Stromal cell of bone marrow (primary cell): ENCODE measurements around the gene CREBBP.

ENCODE experiments used
- DNase-seq: peaks from one replicate; pipeline ENCODE4 v3.0.0-alpha.2; 2012; ENCODE audit warnings: low read depth

The CREBBP gene

DNA sequence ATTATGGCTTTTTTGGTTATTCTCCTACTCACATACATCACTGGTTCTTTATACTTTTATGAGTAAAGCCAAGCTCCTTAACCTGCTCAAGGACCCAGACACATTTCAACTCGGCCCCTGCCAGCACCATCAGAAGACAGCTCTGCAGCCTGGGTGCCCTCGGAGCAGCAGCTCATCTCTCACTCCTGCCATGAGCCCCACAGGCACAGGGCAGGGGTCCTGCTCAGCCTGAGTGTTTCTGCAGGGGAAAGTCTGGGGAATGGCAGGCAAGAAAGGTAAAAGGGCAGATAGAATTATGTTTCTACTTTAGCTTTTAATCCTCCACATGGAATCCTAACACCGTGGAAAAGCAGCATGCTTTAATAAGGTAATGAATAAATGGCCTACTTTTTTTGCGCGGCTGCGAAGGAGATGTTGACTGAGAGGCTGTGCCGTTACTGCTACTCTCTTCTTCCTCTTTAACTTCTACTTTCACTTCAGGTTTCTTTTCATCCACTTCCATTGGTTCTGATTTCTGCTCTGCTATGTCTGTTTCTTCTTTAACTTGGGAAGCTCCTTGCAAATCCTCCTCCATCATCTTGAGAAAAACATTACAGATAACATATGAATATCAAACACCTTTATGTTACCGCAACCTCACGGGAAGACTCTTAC is 113.1 kb downstream of the CREBBP start:
- DNase-seq, result no peak

GRCh38 chr16:3766177-3766576 is 114.3 kb downstream of the CREBBP start:
- DNase-seq, result no peak

GRCh38 chr16:3764409-3764808 is 116.1 kb downstream of the CREBBP start:
- DNase-seq, result no peak

GRCh38 chr16:3762107-3762750 is 118.3 kb downstream of the CREBBP start:
- no peak for DNase-seq

DNA sequence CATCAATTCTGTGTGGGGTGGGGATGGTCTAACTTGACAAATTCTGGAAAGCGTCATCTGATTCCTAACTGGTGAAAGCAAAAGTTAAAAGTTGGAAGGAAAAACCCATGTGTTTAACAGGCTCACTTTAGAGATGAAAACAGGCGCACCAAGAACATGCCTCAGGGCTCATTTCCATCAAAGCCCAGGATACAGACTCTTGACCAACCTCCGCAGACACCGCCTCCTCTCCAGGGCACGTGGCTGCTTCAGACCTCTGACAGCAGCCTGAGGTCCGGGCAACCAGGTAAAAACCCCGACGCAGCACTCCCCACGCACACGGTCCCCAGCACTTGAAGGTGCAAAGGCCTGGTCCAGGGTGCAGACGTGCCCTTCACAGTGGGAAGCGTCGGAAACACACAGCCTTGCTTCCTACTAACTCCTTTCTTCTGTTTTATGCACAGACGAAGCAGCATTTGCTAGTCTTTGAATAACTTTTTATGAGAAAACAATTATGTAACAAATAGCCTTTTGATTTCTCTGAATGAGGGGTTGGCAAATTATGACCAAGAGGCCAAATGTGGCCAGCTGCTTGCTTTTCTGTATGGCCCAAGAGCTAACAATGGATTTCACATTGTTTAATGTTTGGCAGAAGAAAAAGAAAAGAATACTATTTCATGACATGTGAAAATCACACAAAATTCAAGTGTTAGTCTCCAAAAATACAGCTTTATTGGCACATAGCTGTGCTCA is 119.0 kb downstream of the CREBBP start:
- DNase-seq, result no peak

- DNase-seq, result no peak
Measured at GRCh38 chr16:3760518-3760917, 120.0 kb downstream of the CREBBP start.

- DNase-seq, result no peak
Measured at GRCh38 chr16:3759736-3760135, 120.8 kb downstream of the CREBBP start.

GRCh38 chr16:3756113-3756512 is 124.4 kb downstream of the CREBBP start:
- DNase-seq, result no peak

- no peak for DNase-seq
Measured at GRCh38 chr16:3755249-3755648, 125.3 kb downstream of the CREBBP start.

- no peak for DNase-seq
Measured at GRCh38 chr16:3754772-3755171, 125.7 kb downstream of the CREBBP start.

DNA sequence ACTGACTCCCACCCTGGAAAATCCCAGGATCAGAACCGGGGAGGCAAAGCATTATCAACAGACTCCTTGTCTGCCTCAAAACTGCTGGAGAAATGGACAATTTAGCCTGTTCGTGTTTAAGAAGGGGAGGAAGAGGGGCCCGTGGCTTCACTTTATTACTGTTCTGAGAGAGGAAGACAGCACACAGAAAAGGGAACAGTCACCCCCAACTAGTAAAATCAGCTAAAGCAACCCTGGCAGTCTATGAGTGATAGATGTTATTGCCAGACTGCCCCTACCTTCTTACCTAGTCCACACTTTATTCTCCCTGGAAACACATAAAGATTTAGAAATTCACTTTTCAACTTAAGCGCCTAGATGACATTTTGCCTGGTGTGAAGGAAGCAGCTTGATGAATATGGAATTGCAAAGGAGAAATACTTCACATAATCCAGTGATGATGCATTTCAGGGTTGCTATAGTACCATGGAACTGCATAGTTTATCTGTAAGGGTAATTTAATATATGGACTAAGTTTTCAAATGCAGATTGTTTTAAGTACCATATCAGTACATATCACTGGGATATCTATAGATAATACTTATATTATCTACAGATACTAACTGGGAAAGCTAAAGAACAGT is 126.3 kb downstream of the CREBBP start:
- no peak for DNase-seq

- DNase-seq, result no peak
Measured at GRCh38 chr16:3752984-3753383, 127.5 kb downstream of the CREBBP start.

DNA sequence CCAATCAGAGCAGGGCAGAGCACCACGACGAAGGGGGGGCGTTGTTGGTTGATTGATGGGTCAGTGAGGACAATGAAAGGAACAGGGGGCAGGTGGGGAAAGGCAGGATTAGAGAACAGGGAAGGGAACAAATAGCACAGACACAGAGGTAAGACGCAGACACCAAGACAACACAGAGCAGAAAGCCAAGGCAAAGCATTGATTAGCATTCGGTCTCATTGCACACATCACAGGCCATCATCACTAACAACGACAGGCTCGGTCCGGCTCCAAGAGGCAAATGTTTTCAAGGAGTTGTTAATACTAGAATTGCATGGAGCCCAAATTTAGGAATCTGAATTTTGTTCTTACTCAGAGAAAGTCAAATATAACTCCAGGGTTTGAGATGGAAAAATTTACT is 128.6 kb downstream of the CREBBP start:
- DNase-seq, result no peak

GRCh38 chr16:3748307-3748706 is 132.2 kb downstream of the CREBBP start:
- DNase-seq, result no peak

DNA sequence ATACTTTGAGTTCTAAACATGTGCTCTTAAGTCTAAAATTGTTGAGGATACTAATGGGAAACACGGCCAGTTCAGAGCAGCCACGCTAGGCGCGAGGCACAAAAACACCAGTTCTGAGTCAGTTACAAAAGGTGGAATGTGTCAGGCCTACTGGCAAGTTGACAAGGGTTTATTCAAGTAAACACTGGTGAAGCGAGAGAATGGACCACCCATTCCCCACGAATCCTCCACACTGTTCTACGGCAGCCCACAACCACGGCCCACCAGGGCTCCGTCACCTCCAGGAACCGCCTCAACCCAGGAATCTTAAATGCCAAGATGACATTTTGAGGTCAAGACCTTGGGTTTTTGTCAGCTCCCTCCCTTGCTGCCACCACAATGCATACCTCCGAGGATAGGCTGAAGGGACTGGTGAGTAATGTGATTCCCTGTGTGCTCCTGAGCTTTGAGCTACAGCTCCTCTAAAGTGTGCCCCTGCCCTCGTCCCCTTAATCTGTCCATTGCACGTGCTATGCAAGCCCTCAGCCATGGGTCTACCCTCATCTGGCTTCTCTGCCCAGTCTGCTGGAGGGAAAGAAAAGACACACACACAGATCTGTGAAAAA is 134.7 kb downstream of the CREBBP start:
- DNase-seq, result no peak

- DNase-seq, result no peak
Measured at GRCh38 chr16:3744018-3744417, 136.5 kb downstream of the CREBBP start.

DNA sequence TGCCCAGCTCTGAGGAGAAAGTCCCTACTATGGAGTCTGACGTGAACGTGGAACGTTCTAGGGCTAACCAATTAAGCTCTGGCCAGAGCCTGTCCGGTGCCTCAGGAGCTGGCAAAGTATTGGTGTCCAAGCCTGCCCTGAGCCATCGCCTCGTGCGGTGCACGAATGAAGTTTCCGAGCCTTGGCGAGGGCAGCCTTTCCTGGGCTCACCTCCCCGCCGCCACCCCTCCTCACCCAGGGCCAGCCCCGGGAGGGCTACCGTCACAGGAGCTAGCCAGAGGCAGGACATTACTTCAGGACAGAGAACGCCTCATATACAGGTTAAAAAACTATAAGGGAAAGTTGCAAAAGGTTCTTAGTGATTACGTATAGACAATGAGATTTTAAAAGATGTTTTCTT is 139.6 kb downstream of the CREBBP start:
- DNase-seq, result no peak

DNA sequence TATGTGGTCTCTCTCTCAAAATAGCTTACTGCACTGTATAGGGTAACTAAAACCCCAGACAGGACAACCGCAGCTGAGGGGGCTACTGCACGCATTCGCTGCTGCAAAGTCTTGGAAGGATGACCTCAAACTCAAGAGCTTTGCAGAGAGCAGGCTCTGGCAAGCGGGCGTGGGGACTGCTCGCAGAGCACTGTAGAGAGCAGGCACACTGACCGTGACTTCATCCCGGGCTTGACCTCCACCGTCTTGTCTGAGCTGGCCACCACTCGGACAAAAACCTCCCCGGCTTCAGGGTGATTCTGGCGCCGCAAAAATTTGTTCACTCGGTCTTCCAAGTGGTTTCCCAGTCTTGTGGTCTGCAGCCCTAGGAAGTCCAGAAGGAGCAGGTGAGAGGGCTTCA is 140.3 kb downstream of the CREBBP start:
- DNase-seq, result no peak

DNA sequence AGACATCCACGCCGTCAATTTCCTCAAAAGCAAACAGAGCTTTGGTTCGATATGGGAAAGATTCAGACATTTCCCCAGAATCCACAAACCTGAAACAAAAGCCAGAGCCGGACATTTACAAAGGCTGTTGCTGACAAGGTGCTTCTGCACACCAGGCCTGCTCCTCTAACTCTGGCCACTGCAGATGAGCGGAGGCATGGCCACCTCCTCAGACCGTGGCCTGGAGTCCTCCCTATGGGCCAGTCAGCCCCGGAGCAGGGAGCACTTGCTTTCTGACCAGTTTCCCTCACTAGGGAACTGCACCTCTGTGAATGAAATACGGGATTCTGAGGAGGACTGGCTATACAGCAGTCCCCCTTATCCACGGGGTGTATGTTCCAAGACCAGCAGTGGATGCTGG is 140.9 kb downstream of the CREBBP start:
- no peak for DNase-seq

- DNase-seq, result no peak
Measured at GRCh38 chr16:3738541-3738940, 142.0 kb downstream of the CREBBP start.

- DNase-seq, result no peak
Measured at GRCh38 chr16:3738128-3738527, 142.4 kb downstream of the CREBBP start.

DNA sequence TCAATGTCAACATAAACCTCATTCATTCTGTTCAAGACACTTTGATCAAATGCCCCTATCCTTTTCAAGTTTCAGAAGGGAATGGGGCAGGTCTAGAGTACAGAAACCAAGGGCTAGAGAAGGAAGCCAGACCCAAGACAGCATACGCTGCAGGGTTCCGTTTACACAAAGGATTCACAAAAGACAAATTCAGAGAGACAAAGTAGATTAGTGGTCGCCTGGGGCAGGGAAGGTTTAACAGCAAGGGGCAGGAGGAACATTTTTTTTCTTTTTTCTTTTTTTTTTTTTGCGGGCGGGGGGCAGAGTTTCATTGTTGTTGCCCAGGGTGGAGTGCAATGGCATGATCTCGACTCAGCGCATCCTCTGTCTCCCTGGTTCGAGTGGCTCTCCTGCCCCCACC is 143.3 kb downstream of the CREBBP start:
- no peak for DNase-seq

GRCh38 chr16:3736116-3736515 is 144.4 kb downstream of the CREBBP start:
- no peak for DNase-seq
